ENCODE measurements around the gene EPS15. TPM values are rescaled to one million over a fixed set of nuclear protein-coding genes. Genes with fewer than 3 reads are reported as not detected.
"Not testable (repeated sequence)": the region's sequence is repeated elsewhere in the genome, so short reads cannot be mapped to it uniquely, and the experiment has no call there.

EPS15 gene
- total and polyA plus RNA-seq, 2 of the 8 experiments (the other 6 are each of a cell fraction or from before 2014, with no cell fraction given) = 15.9 to 57.2 TPM

DNA sequence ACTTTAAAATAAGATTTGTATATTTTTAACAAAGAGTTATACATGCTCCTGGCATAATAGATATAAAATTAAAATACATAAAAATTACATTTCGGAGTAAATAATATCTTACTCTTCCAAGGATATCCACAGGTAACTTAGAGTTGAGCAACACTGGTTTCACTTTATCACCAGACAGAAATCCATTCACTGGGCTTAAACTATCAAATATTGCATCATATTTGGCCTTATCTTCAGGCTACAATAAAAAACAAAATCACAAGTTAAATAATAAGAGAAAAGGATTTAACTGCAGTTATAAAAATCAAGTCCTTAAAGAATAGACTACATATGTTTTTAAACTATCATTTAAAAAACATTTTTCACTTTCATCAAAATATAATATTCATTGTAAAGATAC, 55.5 kb downstream of the EPS15 start (continued):
- TF ChIP-seq SUZ12 (IDR thresholded peaks at IDR 0.05; ENCODE audit: low read length) = no peak

DNA sequence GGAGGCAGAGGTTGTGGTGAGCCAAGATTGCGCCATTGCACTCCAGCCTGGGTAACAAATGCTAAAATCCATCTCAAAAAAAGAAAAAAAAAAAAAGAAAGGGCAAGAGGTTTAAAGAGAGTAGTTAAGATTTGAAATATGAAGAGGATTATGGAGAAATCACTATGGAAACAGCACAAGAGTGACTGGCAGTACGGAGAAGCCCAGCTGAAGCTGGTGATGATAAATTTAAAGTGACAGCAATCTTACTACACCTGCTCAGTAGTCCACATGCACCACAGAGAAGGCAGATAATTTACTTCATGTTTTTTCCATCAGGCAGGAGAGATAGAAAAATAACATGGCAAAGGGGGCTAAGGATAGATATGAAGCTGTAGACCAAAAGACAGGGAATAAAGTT, 56.8 kb downstream of the EPS15 start:
- H2BK12ac ChIP-seq (ENCODE audit: low read depth, low read length); H3K23ac ChIP-seq (ENCODE audit: insufficient read length); H2BK5ac ChIP-seq (ENCODE audit: low read depth, low read length); FAIRE-seq; H2AK5ac ChIP-seq (ENCODE audit: low read depth, low read length); H3K4me2 ChIP-seq (ENCODE audit: insufficient read depth in 1 of 2, low read depth in 2 of 2, low read length in 2 of 2); H3K27me3 ChIP-seq (replicated peaks in 1 of 4; ENCODE audit: control insufficient read depth in 3 of 4, extremely low read depth in 1 of 4, insufficient read depth in 3 of 4, low read length in 3 of 4); H2AFZ ChIP-seq (ENCODE audit: low read length); H3K4me1 ChIP-seq (replicated peaks in 1 of 4; ENCODE audit: control insufficient read depth in 3 of 4, insufficient read depth in 4 of 4, low read length in 3 of 4); H3K23me2 ChIP-seq (ENCODE audit: low read depth, low read length); H3K14ac ChIP-seq (ENCODE audit: insufficient read length); H3K4me3 ChIP-seq (ENCODE audit: extremely low read depth in 1 of 4, insufficient read depth in 2 of 4, low read depth in 3 of 4, low read length in 4 of 4); H3K9me3 ChIP-seq (ENCODE audit: insufficient read depth in 2 of 2, low read depth in 1 of 2, low read length in 1 of 2); H4K20me1 ChIP-seq (replicated peaks in 1 of 2; ENCODE audit: control insufficient read depth in 1 of 2, insufficient read depth in 2 of 2, low read length in 2 of 2); H3K18ac ChIP-seq (ENCODE audit: extremely low read depth, low read length); H3K9ac ChIP-seq (replicated peaks in 1 of 4; ENCODE audit: extremely low read depth in 1 of 4, low read depth in 3 of 4, low read length in 3 of 4); H2BK20ac ChIP-seq (ENCODE audit: low read length); H3K79me2 ChIP-seq (ENCODE audit: control insufficient read depth in 1 of 2, insufficient read depth in 2 of 2, low read length in 2 of 2); CTCF ChIA-PET (ENCODE audit: partially characterized antibody); H3K79me1 ChIP-seq (ENCODE audit: low read depth, low read length); H2BK15ac ChIP-seq (ENCODE audit: low read length); H4K91ac ChIP-seq (replicated peaks; ENCODE audit: insufficient read length, low read length); H4K8ac ChIP-seq (ENCODE audit: extremely low read depth, insufficient read depth, low read length); H3K36me3 ChIP-seq (ENCODE audit: control insufficient read depth in 2 of 4, insufficient read depth in 4 of 4, low read length in 3 of 4); H4K5ac ChIP-seq (ENCODE audit: insufficient read length, low read depth, low read length); DNase-seq (ENCODE audit: low read depth in 1 of 2, low spot score in 2 of 2); H2BK120ac ChIP-seq (replicated peaks; ENCODE audit: low read depth, low read length); H3K27ac ChIP-seq (ENCODE audit: low read depth, low read length); H3K4ac ChIP-seq (replicated peaks; ENCODE audit: insufficient read length, low read depth, low read length); H3K56ac ChIP-seq (replicated peaks; ENCODE audit: insufficient read length, low read depth, low read length): not testable (repeated sequence)
- WGBS, 2 experiments (ENCODE audit: extremely low coverage in 1 of 2, insufficient coverage in 1 of 2, insufficient read length in 1 of 2, insufficient replicate concordance in 2 of 2, low coverage in 1 of 2, low lambda C conversion rate in 2 of 2, missing lambda C conversion rate in 1 of 2) = 92% methylated on average over 2 of the region's 2 CpGs; no CpG with 5 or more reads in 1 of the 2 experiments
- POLR2A ChIA-PET (ENCODE audit: partially characterized antibody) = interaction anchor here (0.7 kb wide), 1 partner anchor 132 kb away, joined by 3 read pairs; the partner anchor contains the start of gene TTC39A

Data from H1 (cell line).